CD14-positive monocyte (primary cell): ENCODE results near the gene TAF12. TPM values are rescaled to one million over a fixed set of nuclear protein-coding genes. Genes with fewer than 3 reads are reported as not detected.
"Not testable (repeated sequence)": the region's sequence is repeated elsewhere in the genome, so short reads cannot be mapped to it uniquely, and the experiment has no call there.

Experiments used
- DNase-seq, 3 donors: peaks; one replicate each; pipeline ENCODE4 v3.0.0-alpha.2; 2011 to 2022
- H2AFZ ChIP-seq: 2 replicates; pipeline ENCODE4 v1.6.0; 2012; ENCODE audit warnings: mild to moderate bottlenecking, low read depth, low read length, inconsistent platforms; ENCODE audit not compliant: insufficient read depth, poor library complexity, severe bottlenecking
- H3K27ac ChIP-seq, 2 donors: 1 replicate in 1 of 2; 2 replicates in 1 of 2; pipeline ENCODE4 v1.5.1; 2012 to 2013; ENCODE audit warnings: low read length in 2 of 2, control low read depth in 1 of 2, inconsistent platforms in 1 of 2, low read depth in 1 of 2, mild to moderate bottlenecking in 1 of 2
- H3K27me3 ChIP-seq, 2 donors: one replicate each; pipeline versions ENCODE4 v1.6.0 to v1.6.1; 2011 to 2013; ENCODE audit warnings: low read length in 2 of 2; ENCODE audit not compliant: control insufficient read depth in 2 of 2, insufficient read depth in 2 of 2
- H3K36me3 ChIP-seq, 2 donors: replicated peaks in 1 of 2; 1 replicate in 1 of 2; 2 replicates in 1 of 2; pipeline versions ENCODE4 v1.5.1 to v1.6.1; 2012 to 2013; ENCODE audit warnings: low read length in 2 of 2, control low read depth in 1 of 2, inconsistent platforms in 1 of 2, mild to moderate bottlenecking in 1 of 2; ENCODE audit not compliant: insufficient read depth in 2 of 2, control insufficient read depth in 1 of 2
- H3K4me1 ChIP-seq, 2 donors: 1 replicate in 1 of 2; 2 replicates in 1 of 2; pipeline versions ENCODE4 v1.5.1 to v1.6.1; 2012 to 2013; ENCODE audit warnings: low read length in 2 of 2, control low read depth in 1 of 2, inconsistent platforms in 1 of 2, mild to moderate bottlenecking in 1 of 2, moderate library complexity in 1 of 2; ENCODE audit not compliant: insufficient read depth in 2 of 2, control insufficient read depth in 1 of 2
- H3K4me2 ChIP-seq: replicated peaks from 2 replicates; pipeline ENCODE3; 2012; ENCODE audit warnings: low read length, moderate library complexity, mild to moderate bottlenecking; ENCODE audit not compliant: poor library complexity, severe bottlenecking; ENCODE audit errors: extremely low read depth
- H3K4me3 ChIP-seq, 3 experiments: fragments of 200-600 bp in 1 of 3; sonication (generic) in 1 of 3; replicated peaks in 1 of 3; 1 replicate in 2 of 3; 2 replicates in 1 of 3; pipeline ENCODE4 v1.5.1; 2011 to 2013; ENCODE audit warnings: low read length in 3 of 3, mild to moderate bottlenecking in 3 of 3, control low read depth in 2 of 3, low read depth in 2 of 3, inconsistent platforms in 1 of 3, moderate library complexity in 1 of 3
- H3K79me2 ChIP-seq: 2 replicates; pipeline ENCODE4 v1.6.0; 2012; ENCODE audit warnings: mild to moderate bottlenecking, control low read depth, inconsistent platforms, low read length, moderate library complexity; ENCODE audit not compliant: insufficient read depth
- H3K9ac ChIP-seq: 2 replicates; pipeline ENCODE4 v1.6.0; 2017; ENCODE audit warnings: low read length, mild to moderate bottlenecking; ENCODE audit not compliant: insufficient read depth, poor library complexity, severe bottlenecking
- H3K9me3 ChIP-seq, 2 donors: replicated peaks in 1 of 2; 1 replicate in 1 of 2; 2 replicates in 1 of 2; pipeline versions ENCODE4 v1.5.1 to v1.6.1; 2012 to 2013; ENCODE audit warnings: low read length in 2 of 2, control low read depth in 1 of 2; ENCODE audit not compliant: control insufficient read depth in 1 of 2, insufficient read depth in 1 of 2
- H4K20me1 ChIP-seq: 2 replicates; pipeline ENCODE4 v1.6.0; 2012; ENCODE audit warnings: mild to moderate bottlenecking, low read length, control low read depth, moderate library complexity; ENCODE audit not compliant: insufficient read depth
- H3K27ac Mint-ChIP-seq, 7 donors: one replicate each; pipeline ENCODE4 v1.8.0; 2020; ENCODE audit warnings: mild to moderate bottlenecking in 7 of 7, mixed read lengths in 7 of 7, moderate library complexity in 6 of 7, inconsistent platforms in 2 of 7
- H3K27me3 Mint-ChIP-seq, 3 donors: one replicate each; pipeline ENCODE4 v1.8.0; 2021 to 2022; ENCODE audit warnings: low read depth in 3 of 3, mild to moderate bottlenecking in 3 of 3, mixed read lengths in 3 of 3, moderate library complexity in 3 of 3, inconsistent platforms in 1 of 3
- H3K36me3 Mint-ChIP-seq, 2 donors: one replicate each; pipeline ENCODE4 v1.8.0; 2020; ENCODE audit warnings: mixed read lengths in 2 of 2, inconsistent platforms in 1 of 2, mild to moderate bottlenecking in 1 of 2
- H3K4me1 Mint-ChIP-seq: one replicate; pipeline ENCODE4 v1.8.0; 2020; ENCODE audit warnings: mild to moderate bottlenecking, mixed read lengths
- H3K4me3 Mint-ChIP-seq, 2 donors: one replicate each; pipeline ENCODE4 v1.8.0; 2020; ENCODE audit warnings: mild to moderate bottlenecking in 2 of 2, mixed read lengths in 2 of 2, moderate library complexity in 1 of 2
- H3K9me3 Mint-ChIP-seq, 7 donors: one replicate each; pipeline ENCODE4 v1.8.0; 2020 to 2022; ENCODE audit warnings: mixed read lengths in 7 of 7, mild to moderate bottlenecking in 6 of 7, moderate library complexity in 6 of 7, inconsistent platforms in 2 of 7
- CTCF ChIP-seq: fragments of 200-600 bp; IDR thresholded peaks from one replicate; pipeline ENCODE4 v1.8.0; 2022; ENCODE audit warnings: antibody characterized with exemption, mild to moderate bottlenecking
- WGBS: methylation state at CpG from one replicate; pipeline ENCODE4 v1.1.5; 2013; ENCODE audit warnings: missing lambda C conversion rate; ENCODE audit not compliant: insufficient coverage; 5-methylcytosine and 5-hydroxymethylcytosine counted together
- intact Hi-C, 2 donors: fragments of 100-400 bp; cut with micrococcal nuclease; formaldehyde crosslinking; loops; one replicate each; pipeline versions ENCODE4 v1.15.0 to v1.15.1; 2023
- polyA plus RNA-seq, 3 donors: library from polyadenylated mRNA; depleted of rRNA in 1 of 3; unstranded in 2 of 3; stranded (reverse) in 1 of 3; fragments of 300-500 nt in 2 of 3; fragments of >200 nt in 1 of 3; fragmentation: Illumina TruSeq in 2 of 3; gene quantifications; 1 replicate in 2 of 3; 2 replicates in 1 of 3; pipeline ENCODE4 v1.2.3, GENCODE V29; 2012 to 2021

TAF12 gene
- polyA plus RNA-seq, 3 donors = 36.7 to 53.7 (median 53.7) TPM

- Histone ChIP-seq H4K20me1 (no peaks in the 10 kb centered on the region), H3K9me3 (no peaks in the 10 kb centered on the region), H3K27me3 (no peaks in the 10 kb centered on the region), H3K4me3 (no peak overlapping the region), H3K4me2 (no peak overlapping the region), H2AFZ (no peak overlapping the region), H3K36me3 (peaks cover 45 to 63% of the 10 kb centered on the region in 2 donors), H3K4me1 (no peaks in the 10 kb centered on the region), H3K79me2 (no peaks in the 10 kb centered on the region), H3K9ac (no peak overlapping the region), H3K27ac (no peak overlapping the region)
- TF ChIP-seq CTCF = no peak
- no peak overlapping the region for H3K4me3 Mint-ChIP-seq
- 81% methylated on average over 2 of the region's 3 CpGs for WGBS
- peaks cover 0 to 1% (median 0%) of the 10 kb centered on the region in 7 donors for H3K9me3 Mint-ChIP-seq
- intact Hi-C loops = loop anchor here in 1 of 2 donors (5.0 kb wide), 1 partner anchor 84 kb away; no protein-coding TSS in a partner anchor
- H3K27me3 Mint-ChIP-seq = no peaks in the 10 kb centered on the region
- H3K4me1 Mint-ChIP-seq = no peaks in the 10 kb centered on the region
- H3K27ac Mint-ChIP-seq = no peak overlapping the region
- H3K36me3 Mint-ChIP-seq = peaks cover 51 to 52% of the 10 kb centered on the region in 2 donors
- no peak for DNase-seq
Observed at GRCh38 chr1:28601696-28602095, 41.2 kb downstream of the TAF12 start.

GRCh38 chr1:28596276-28596675, 46.6 kb downstream of the TAF12 start:
- not testable (repeated sequence) for H3K79me2 ChIP-seq, H2AFZ ChIP-seq, H3K27ac ChIP-seq, H3K27ac Mint-ChIP-seq, H3K9me3 Mint-ChIP-seq, H3K9me3 ChIP-seq, H3K4me3 Mint-ChIP-seq, H3K4me2 ChIP-seq, H3K27me3 Mint-ChIP-seq, H3K4me3 ChIP-seq, H3K9ac ChIP-seq, DNase-seq, H3K27me3 ChIP-seq, H4K20me1 ChIP-seq
- peaks cover 15% of the 10 kb centered on the region for H3K4me1 Mint-ChIP-seq
- 100% methylated on average over 1 of the region's 11 CpGs for WGBS
- peaks cover 12 to 15% of the 10 kb centered on the region in 2 donors for H3K36me3 Mint-ChIP-seq
- intact Hi-C loops = loop anchor here in 1 of 2 donors (5.0 kb wide), 1 partner anchor 79 kb away; no protein-coding TSS in a partner anchor
- Histone ChIP-seq H3K36me3 (peaks cover 0 to 10% of the 10 kb centered on the region in 2 donors), H3K4me1 (peaks cover 14 to 17% of the 10 kb centered on the region in 2 donors)
